GM12878 (cell line): Measurements from ENCODE around the gene SLX4IP.
"Not testable (repeated sequence)": the region's sequence is repeated elsewhere in the genome, so short reads cannot be mapped to it uniquely, and the experiment has no call there.

Experiments used
- CTCF ChIP-seq, 3 experiments: IDR thresholded peaks in 2 of 3; conservative IDR thresholded peaks in 1 of 3; 2 replicates each; pipeline ENCODE4 v1.5.1; 2011; ENCODE audit warnings: low read depth in 3 of 3, low read length in 3 of 3, mild to moderate bottlenecking in 3 of 3, control low read depth in 2 of 3, moderate library complexity in 2 of 3, inconsistent platforms in 1 of 3, mixed read lengths in 1 of 3; ENCODE audit not compliant: control insufficient read depth in 2 of 3, insufficient read depth in 1 of 3; ENCODE audit errors: extremely low read depth in 1 of 3
- FOS ChIP-seq: IDR thresholded peaks from 3 replicates; pipeline ENCODE4 v1.6.1; 2011; ENCODE audit warnings: borderline replicate concordance; ENCODE audit not compliant: insufficient read length; ENCODE audit errors: extremely low read depth
- FOXK2 ChIP-seq: fragments of 450-650 bp; IDR thresholded peaks from 2 replicates; pipeline ENCODE4 v1.6.1; 2017; ENCODE audit warnings: mild to moderate bottlenecking, moderate library complexity
- GATAD2B ChIP-seq: fragments of 450-650 bp; conservative IDR thresholded peaks from 2 replicates; pipeline ENCODE4 v1.6.1; 2017; ENCODE audit warnings: low read depth, mild to moderate bottlenecking, moderate library complexity
- MAX ChIP-seq: IDR thresholded peaks from 2 replicates; pipeline ENCODE4 v1.6.1; 2012; ENCODE audit warnings: low read depth, low read length, improper control_type of control experiment
- MYC ChIP-seq: IDR thresholded peaks from 2 replicates; pipeline ENCODE4 v1.6.1; 2011; ENCODE audit warnings: mild to moderate bottlenecking, low read length, moderate library complexity, inconsistent platforms; ENCODE audit not compliant: insufficient read depth, insufficient replicate concordance, insufficient read length, severe bottlenecking
- NRF1 ChIP-seq: conservative IDR thresholded peaks from 2 replicates; pipeline ENCODE4 v1.6.1; 2011; ENCODE audit warnings: mild to moderate bottlenecking, low read depth, low read length, improper control_type of control experiment
- POLR2A ChIP-seq: IDR thresholded peaks from 2 replicates; pipeline ENCODE4 v1.6.1; 2011; ENCODE audit warnings: low read depth, mild to moderate bottlenecking, low read length
- RCOR1 ChIP-seq: conservative IDR thresholded peaks from 2 replicates; pipeline ENCODE4 v1.6.1; 2012; ENCODE audit warnings: low read depth, low read length, improper control_type of control experiment
- SMAD5 ChIP-seq: IDR thresholded peaks from 2 replicates; pipeline ENCODE4 v1.6.1; 2016; ENCODE audit warnings: antibody characterized with exemption, low read depth
- SP1 ChIP-seq: IDR thresholded peaks from one replicate; pipeline ENCODE4 v1.6.1; 2011; ENCODE audit warnings: low read depth, low read length
- TARDBP ChIP-seq: IDR thresholded peaks from 2 replicates; pipeline ENCODE4 v1.6.1; 2016; ENCODE audit warnings: borderline replicate concordance
- ZNF274 ChIP-seq: IDR thresholded peaks from one replicate; pipeline ENCODE4 v1.8.0; 2011; ENCODE audit not compliant: insufficient read length, insufficient read depth

GRCh38 chr20:10590446-10590845 lies 155.3 kb downstream of the SLX4IP start:
- TF ChIP-seq CTCF (IDR thresholded peaks at IDR 0.05 in 2 of 3, conservative IDR thresholded peaks at IDR 0.05 in 1 of 3; ENCODE audit: control insufficient read depth in 2 of 3, extremely low read depth in 1 of 3, insufficient read depth in 1 of 3, low read depth in 3 of 3, low read length in 3 of 3); FOXK2; FOS; ZNF274; MYC; SMAD5; SP1; RCOR1; NRF1; TARDBP; POLR2A; GATAD2B; MAX: not testable (repeated sequence)
